GM18508 (cell line): Measurements from ENCODE around the gene BANK1.

Experiments
- ATAC-seq: cut with Tn5 transposase; IDR thresholded peaks from one replicate; pipeline ENCODE4 v1.9.1; 2021; ENCODE audit warnings: moderate number of reproducible peaks; ENCODE audit not compliant: insufficient read depth, unreplicated experiment

The BANK1 gene

DNA sequence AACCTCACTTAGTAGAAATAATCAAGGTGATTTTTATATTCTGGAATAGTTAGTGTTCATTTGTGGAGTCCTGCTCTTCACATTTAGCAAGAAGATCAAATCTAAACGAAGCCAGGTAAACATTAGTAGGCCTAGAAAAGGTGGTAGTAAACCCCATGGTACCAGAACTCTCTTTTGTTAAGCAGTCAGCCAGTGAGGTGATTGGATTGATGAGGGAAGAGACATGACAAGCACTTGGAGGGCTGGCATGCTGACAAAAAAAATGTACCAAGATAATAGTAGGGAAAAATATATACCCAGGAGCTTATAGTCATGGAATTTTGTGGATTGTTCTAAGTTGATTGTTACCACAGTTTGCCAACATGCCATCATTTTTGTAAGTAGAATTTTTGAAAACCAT lies 163.8 kb downstream of the BANK1 start:
- no peak for ATAC-seq

DNA sequence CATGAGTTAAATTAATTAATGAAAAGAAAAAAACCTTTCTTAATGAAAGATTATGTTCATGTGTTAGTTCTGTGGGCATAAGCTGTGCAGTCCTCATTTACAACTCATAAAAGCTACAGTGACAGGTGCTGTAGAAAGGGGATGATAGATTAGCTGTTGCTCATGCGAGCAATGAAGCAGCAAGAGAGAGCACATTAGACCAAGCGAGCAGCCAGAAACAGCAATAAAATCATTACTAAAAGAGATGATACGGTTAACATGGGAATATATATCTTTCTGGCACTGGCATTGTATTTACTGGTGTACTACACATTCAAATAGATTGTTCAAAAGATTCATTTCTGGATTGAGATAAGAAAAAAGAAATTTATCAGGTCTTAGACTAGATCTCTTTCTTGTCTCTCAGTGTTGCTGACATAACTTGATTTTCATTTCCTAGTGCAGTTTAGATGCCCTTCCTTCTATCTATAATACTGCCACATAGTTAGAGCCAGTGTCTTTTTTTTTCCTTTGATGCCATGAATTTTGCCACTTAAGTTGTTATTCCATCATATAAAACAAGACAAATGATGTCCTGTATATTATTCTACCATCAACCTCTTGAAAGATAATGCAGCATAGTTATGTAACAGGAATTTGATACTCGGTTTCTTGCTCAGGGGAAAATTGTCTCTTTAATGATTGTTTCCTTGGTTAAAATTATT lies 164.6 kb downstream of the BANK1 start:
- no peak for ATAC-seq

DNA sequence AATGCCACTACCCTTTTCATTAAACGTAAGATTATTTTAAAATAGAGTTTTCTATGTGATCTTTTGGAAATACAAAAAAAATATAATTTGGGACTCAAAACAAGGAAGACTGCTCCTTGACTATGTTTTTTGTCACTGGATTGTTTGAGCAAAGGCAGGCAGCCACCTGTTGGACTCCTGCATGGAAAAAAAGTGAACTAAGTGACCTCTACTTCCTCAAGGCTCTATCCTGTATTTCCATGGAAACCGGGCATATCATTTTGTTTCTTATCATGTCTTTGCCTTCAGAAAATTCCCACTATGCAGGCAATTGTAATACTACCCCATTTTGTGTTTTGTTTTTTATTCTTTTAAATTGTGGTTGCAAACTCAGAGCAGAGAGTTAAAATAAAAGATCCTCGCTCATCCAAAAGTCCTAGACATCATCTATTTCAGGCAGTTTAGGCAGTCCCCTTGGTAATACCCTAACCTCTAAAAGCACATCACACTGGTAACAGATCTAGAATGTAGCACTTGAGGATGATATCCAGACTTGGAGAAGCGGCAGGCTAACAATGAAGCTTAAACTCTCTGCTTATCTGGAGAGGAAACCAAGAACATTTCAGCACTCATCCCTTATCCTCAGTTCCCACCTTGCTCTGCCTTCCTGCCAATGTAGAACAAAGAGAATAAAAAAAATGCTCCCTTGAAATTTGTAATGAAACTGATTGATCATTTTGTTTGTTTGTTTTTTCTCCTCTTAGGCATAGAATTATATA lies 165.7 kb downstream of the BANK1 start:
- no peak for ATAC-seq

DNA sequence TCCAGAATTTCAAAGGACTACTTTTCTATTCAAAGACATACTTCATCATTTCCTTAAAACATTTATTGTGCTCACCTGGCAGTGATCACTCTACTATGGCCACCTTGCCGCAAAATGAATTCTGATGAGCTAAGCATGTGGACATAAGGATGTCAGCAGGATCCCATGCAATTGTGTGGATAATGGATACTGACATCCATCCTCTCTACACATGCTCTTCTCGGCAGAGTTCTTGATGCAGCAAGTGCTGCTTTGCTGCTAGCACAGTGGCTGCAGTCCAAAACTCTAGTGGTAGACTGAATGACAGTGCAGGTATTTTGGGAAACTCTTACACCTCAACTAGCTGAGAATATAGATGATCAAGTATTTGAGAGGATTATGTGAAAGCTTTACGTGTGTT lies 168.0 kb downstream of the BANK1 start:
- ATAC-seq = no peak

DNA sequence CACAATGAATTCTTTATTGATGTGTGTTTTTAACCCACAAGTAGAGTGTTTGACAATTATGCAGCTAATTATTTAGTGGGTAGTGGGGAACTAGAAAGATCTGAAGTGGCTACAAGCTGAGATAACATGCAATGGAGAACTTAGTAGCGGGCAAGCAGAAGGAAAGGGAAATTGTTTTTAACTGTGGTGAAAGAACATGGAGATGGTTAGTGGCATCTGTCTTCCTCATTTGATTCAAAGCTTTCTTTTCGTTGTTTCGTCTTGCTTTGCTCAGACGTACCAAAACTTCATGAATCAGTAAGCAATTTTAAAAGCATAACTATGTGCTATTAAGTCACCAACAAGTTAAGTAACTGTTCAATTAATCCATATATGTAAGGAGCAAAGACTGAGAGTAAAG lies 169.9 kb downstream of the BANK1 start:
- no peak for ATAC-seq

DNA sequence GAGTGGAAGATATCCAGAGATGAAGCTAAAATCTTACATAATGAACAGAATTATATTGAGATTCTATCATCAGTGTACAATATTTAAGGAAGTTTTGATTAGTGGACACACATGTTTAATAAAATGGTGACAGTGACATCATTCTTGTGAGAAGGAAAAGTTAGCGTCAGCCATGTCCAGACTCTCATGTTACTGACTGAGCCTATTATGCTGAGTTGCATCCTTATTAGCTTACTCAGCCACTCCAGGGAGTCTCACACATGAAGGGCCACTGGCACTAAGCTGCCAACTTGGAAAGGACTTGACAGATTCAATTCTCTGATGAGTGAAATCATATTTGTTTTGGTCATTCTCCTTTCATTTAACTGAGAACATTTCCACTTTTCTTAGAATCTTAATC lies 170.6 kb downstream of the BANK1 start:
- no peak for ATAC-seq

DNA sequence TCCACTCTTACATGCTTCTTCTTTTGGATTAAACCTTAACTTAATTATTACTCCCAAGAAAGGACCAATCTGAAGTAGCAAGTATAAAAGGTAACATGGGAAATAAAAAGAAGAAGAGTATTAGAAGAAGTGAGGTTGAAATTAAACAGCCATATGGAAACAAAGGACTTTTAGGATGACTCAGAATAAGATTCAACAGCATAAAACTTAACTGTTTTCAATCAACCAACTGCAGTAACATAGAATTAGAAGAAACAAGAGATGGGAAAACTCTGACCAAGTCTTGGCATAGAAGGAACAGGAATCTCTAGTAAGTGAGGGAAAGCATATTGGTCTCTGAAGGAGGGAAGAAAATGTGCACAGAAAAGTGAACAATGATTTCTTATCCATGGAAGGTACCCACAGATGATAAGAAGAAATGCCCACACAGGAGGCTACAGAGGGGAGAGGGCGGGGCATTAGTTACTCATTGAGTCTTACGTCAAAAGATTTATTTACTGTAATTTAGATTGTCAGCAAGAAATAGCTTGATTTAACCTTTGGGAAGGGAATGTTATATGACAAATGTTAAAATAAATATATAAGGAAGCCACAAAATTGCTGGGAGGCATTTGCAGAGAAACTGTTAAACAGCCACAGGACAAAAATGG lies 177.3 kb downstream of the BANK1 start:
- no peak for ATAC-seq

DNA sequence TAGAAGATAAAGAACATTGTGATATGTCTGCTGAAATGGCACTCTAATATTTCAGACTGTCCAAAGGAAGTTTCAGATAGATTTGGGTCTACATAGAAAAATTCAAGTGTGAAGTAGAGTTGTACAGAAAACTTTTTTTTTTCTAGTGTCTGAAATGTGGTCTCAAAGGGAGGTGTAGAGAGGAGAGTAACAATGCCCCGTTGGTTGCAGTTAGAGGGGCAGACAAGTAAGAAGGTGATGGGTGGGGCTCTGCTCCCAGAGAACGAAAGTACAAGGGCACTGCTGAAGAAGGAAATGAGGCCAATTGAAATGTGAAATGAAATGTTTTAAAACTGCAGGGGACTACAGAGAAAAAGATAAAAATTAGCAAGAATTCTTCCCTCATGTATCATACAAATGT lies 177.8 kb downstream of the BANK1 start:
- ATAC-seq = no peak

DNA sequence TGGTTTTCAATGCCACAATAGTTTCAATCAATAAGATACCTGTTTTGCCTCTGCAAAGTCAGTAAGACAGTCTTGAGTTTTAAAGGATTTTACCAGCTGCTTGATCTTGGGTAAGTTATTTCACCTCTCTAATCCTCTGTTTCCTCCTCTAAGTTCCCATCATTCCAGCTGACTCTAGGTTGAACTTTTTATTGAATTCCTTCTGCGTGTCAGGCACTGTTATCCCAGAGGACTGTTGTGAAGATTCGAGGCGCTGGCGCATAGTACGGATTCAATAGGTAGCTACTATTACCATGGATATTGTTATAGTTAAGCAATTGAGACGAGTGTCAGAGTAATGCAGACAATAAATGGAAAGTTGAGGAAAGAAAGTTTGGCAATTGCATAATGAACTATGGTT lies 179.4 kb downstream of the BANK1 start:
- ATAC-seq = no peak

DNA sequence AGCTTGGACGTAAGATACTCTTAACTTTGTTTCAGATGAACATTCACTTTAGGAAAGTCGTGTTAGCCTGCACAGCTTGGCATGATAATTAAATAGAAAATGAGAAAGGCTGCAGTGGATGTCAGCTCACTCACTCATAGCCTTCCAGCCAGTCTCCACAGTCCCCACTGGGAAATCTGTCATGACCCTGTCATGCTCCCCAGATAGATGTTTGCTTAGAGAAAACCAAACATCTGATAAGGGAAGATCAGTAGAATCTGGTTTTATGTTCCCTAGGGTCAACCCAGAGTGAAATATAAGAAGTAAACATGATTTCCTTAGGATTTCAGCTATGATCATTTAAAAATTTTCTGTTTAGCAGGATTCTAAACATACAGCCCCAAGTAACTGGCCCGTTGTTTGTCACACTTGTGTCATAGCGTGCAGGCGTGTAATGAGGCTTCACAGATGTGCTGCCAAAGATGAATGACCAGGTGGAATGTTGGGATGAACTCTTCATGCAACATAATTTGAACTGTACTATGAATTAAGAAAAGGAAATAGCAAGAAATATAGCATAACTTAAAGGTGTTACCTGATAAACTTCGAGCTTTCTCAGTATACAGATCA lies 180.1 kb downstream of the BANK1 start:
- no peak for ATAC-seq

DNA sequence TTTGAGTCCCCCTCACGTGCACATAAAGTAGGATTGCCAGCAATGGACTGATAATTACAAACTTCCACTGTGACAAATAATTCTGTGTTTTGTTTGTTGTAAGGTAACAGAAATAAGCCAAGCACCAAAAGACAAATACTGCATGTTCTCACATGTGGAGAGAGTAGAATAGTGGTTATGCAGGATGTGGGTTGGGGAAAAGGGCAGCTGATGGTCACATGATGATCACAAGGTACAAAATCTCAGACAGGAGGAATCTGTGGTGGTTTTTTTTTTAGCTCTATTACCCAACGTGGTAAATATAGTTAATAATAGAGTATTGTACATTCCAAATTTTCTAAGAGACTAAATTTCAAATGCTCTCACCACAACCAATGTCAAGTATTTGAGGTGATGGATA lies 182.3 kb downstream of the BANK1 start:
- peak; percentile 60 for ATAC-seq

DNA sequence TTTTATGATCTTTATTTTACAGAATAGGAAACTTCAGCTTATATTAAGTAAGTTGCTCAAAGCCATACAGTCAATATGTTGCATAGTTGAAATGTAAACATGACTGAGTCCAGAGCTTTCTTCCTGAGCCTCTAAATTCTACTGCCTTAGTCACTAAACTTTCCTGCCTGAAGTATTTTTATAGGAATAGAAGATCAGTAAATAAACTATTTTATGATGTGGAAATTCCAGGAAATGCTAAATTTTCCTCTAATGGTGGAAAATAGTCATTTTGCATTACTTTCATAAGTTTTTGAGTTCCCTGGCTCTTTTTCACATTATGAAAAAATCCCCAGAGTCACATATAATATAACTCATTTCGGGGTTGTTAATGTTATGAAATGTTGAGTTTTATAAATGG lies 182.8 kb downstream of the BANK1 start:
- no peak for ATAC-seq

DNA sequence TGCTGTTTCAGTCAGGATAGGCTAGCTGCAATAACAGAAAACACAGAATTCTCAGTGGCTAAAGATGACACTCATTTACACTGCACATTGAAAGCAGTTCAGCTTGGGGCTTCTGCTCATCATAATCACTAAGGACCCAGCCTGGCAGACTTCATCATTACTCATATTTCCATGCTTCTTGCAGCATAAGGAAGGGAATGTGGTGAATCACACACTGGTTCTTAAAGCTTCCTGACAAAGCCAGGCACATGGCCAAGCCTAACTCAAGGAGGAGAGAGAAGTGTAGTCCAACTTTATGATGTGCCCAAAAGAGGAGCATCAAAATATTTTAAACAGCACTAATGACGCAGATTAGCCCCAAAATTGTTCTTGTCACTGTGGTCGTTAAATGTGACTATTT lies 186.5 kb downstream of the BANK1 start:
- ATAC-seq = no peak

DNA sequence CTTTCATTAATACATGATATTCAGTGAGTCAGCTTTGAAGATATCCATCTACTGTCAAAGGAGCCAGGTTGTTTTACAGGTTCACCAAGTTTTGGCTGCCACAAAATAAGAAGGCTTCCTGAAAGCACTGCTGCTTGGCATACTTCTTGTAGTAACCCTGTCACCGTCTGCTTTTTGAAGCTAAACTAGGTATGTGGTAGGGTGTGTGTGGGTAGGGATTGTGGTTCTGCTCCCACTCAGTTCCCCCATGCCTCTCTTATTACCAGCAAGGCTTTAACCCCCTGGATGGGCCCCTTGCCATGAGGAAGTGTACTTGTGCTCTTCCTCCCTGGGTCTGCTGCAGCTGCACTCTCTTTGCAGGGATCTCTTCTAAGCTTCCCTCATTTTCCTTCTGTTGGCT lies 191.2 kb downstream of the BANK1 start:
- ATAC-seq = no peak

DNA sequence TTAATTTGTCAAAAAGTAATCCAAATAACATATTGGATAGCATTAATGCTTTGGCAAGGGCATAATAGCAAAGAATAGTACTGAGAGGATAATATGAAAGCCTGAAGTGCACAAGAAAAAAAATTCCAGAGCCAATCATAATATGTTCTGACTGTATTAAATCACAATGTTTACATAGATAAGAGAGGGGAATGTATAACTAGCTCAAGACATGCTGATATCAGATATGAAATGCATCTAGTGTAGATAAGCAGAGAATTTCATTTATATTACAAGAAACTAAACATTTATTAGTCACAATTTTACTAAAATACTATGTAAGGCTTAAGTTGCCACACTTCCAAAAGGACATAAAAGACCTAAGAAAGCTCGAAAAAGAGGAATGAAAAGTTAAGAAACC lies 193.3 kb downstream of the BANK1 start:
- ATAC-seq = no peak

DNA sequence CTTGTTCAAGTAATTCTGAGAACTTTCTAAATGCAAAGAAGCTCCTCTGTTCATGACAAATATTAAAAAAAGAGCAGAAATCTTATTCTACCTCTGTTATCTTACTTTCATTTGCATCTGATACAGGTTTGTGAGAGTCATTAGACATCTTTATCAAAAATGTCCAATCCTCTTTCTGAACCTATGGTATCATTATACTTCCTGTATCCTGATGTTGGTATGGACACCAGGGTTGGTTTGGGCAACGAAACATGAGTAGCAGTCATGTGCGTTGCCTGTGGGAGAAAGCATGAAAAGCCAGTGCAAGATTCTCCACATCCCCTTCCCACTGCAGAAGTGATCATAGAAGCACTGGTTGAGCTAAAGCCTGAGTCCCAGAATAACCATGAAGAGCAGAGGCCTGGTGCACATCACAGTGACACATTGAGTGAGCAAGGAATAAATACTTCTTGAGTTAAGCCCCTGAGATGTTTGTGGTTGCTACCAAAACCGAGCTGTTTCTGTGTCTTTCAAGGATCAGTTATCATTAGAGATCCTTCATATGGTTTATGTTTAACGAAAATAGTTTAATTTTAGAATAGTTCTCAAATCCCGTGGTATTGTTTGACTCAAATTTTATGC lies 197.2 kb downstream of the BANK1 start:
- ATAC-seq = peak; percentile 95

DNA sequence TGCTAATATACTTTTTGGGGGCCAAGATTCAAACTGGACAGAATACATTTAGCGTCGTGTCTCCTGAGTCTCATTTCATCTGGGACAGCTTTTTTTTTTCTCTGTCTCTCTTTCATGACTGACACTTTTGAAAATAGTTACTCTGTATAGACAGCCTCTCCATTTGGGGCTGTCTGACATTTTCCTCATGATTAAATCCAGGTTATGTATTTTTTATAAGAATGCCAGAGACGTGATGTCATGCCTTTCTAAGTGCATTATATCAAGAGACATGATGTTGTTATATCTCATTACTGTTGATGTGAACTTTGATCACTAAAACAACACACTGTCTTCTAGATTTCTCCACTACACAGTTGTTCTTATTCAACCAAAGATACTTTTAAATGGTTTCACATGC lies 199.0 kb downstream of the BANK1 start:
- no peak for ATAC-seq

DNA sequence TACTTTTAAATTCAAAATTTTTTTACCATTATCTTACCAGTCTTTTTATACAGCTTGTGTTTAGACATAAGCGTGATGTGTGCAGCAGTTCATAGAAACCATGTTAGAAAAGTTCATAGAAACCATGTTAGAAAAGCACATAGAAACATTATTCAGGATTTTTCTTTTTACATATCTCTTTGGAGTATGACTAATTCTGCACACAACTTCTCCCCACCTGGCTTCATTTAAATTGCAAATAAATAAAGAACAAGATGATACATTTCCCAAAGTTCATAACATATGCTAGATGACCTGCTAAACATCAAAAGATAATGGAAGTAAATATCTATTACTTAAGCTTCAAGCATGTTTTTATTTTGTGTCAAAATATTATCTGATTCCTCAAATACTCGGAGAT lies 201.9 kb downstream of the BANK1 start:
- no peak for ATAC-seq

DNA sequence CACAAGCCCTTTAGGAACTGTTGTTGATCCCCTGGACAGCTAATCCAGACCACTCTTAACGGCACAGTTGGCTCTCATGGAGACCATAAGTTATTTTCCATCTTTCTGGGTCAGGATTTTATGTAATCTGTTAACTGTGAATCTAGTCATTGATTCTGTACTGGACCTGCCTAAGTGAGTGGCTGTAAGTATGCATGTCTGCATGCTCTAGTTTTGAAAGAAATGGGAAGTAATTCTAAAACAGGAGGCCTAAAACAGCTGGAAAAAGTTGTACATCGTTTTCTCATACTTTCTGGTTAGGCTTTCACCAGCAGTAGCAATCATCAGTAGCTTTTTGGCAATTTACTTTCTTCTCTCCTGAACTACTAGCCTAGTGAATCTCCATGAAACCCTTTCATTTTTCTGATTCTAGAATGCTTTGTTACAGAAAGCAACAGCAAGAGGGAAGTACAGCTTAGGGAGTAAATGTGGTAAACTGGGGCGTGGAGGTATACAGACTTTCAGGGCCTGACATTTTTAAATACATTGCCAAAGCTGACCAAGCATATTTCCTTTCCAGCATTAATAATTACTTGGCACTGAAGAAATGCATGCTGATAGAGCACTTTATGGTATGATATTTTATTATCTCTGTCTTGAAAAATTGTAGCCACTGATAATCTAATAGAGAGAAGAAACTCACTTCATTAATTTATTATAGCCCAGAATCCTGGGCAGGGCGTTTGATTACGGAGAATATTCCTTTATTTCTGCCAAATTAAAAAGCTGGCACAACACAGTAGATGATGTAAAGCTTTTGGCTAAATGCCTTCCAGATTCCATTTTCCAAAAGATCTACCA lies 202.7 kb downstream of the BANK1 start:
- no peak for ATAC-seq
